ENCODE results near the gene ARHGEF19. TPM values are rescaled to one million over a fixed set of nuclear protein-coding genes. Genes with fewer than 3 reads are reported as not detected.

ARHGEF19 gene
- total and polyA plus RNA-seq, 2 experiments from 2014 or later: 21.0 to 24.8 TPM

DNA sequence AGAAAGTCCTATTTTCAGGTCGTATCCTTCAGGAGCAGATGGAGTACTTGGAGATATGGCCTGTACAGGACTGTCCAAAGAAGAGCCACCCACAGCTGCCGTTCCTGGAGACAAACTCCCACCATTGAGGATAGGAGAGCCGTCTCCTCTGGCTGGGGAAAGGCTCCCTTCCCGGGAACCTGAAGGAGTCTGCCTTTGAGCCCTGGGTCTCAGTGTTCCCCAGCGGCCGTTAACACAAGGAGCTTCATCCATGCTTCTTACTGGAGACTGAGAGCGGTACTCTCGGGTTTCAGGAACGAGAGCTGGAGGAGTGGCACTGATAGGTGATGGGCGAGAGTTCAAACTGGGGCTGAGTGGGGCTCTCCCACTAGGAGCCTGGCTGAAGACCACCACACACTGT is 38.9 kb upstream of the ARHGEF19 start:
- Histone ChIP-seq H3K9me3 (ENCODE audit: low read depth) (no peaks in the 10 kb centered on the region), H3K4me3 (no peak overlapping the region), H3K4me1 (ENCODE audit: insufficient read depth) (peaks cover 21% of the 10 kb centered on the region), H3K36me3 (replicated peaks; ENCODE audit: insufficient read depth, low read depth) (no peaks in the 10 kb centered on the region), H2AFZ (no peak overlapping the region), H3K27me3 (no peaks in the 10 kb centered on the region), H3K27ac (no peak overlapping the region), H3K4me2 (no peak overlapping the region), H3K79me2 (no peaks in the 10 kb centered on the region), H3K9me2 (replicated peaks; ENCODE audit: insufficient read depth) (no peaks in the 10 kb centered on the region), H4K20me1 (ENCODE audit: insufficient read depth, poor library complexity, severe bottlenecking) (no peaks in the 10 kb centered on the region)
- DNase-seq (ENCODE audit: low spot score): no peak
- 96% methylated on average over 10 of the region's 10 CpGs for WGBS (ENCODE audit: low lambda C conversion rate, missing lambda C conversion rate)
- TF ChIP-seq EZH2 (IDR thresholded peaks at IDR 0.05; ENCODE audit: borderline replicate concordance) (no peak), EZH2phosphoT487 (IDR thresholded peaks at IDR 0.05; ENCODE audit: low read depth, severe bottlenecking, unreplicated experiment) (no peak)

- DNase-seq (ENCODE audit: low spot score): no peak
- H3K79me2 ChIP-seq: no peaks in the 10 kb centered on the region
- no peak overlapping the region for H3K4me2 ChIP-seq
- no peaks in the 10 kb centered on the region for H3K36me3 ChIP-seq (replicated peaks; ENCODE audit: insufficient read depth, low read depth)
- no peak overlapping the region for H3K4me3 ChIP-seq
- H3K4me1 ChIP-seq (ENCODE audit: insufficient read depth): peaks cover 21% of the 10 kb centered on the region
- no peaks in the 10 kb centered on the region for H3K9me2 ChIP-seq (replicated peaks; ENCODE audit: insufficient read depth)
- TF ChIP-seq EZH2 (IDR thresholded peaks at IDR 0.05; ENCODE audit: borderline replicate concordance) (no peak), EZH2phosphoT487 (IDR thresholded peaks at IDR 0.05; ENCODE audit: low read depth, severe bottlenecking, unreplicated experiment) (no peak)
- TF ChIP-seq, protein P1, sequence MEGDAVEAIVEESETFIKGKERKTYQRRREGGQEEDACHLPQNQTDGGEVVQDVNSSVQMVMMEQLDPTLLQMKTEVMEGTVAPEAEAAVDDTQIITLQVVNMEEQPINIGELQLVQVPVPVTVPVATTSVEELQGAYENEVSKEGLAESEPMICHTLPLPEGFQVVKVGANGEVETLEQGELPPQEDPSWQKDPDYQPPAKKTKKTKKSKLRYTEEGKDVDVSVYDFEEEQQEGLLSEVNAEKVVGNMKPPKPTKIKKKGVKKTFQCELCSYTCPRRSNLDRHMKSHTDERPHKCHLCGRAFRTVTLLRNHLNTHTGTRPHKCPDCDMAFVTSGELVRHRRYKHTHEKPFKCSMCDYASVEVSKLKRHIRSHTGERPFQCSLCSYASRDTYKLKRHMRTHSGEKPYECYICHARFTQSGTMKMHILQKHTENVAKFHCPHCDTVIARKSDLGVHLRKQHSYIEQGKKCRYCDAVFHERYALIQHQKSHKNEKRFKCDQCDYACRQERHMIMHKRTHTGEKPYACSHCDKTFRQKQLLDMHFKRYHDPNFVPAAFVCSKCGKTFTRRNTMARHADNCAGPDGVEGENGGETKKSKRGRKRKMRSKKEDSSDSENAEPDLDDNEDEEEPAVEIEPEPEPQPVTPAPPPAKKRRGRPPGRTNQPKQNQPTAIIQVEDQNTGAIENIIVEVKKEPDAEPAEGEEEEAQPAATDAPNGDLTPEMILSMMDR (IDR thresholded peaks at IDR 0.05; ENCODE audit: poor library complexity): no peak
- no peak overlapping the region for H2AFZ ChIP-seq
- no peaks in the 10 kb centered on the region for H4K20me1 ChIP-seq (ENCODE audit: insufficient read depth, poor library complexity, severe bottlenecking)
- H3K9me3 ChIP-seq (ENCODE audit: low read depth): no peaks in the 10 kb centered on the region
- 92% methylated on average over 15 of the region's 15 CpGs for WGBS (ENCODE audit: low lambda C conversion rate, missing lambda C conversion rate)
- peak overlapping the region; percentile 47 for H3K27ac ChIP-seq
- no peaks in the 10 kb centered on the region for H3K27me3 ChIP-seq
Observed at GRCh38 chr1:16250524-16251251, 38.2 kb upstream of the ARHGEF19 start.

- H3K9me2 ChIP-seq (replicated peaks; ENCODE audit: insufficient read depth): no peaks in the 10 kb centered on the region
- H3K27me3 ChIP-seq: no peaks in the 10 kb centered on the region
- H3K79me2 ChIP-seq: no peaks in the 10 kb centered on the region
- DNase-seq (ENCODE audit: low spot score): peak; percentile 41
- TF ChIP-seq EZH2phosphoT487 (IDR thresholded peaks at IDR 0.05; ENCODE audit: low read depth, severe bottlenecking, unreplicated experiment): no peak
- TF ChIP-seq, protein P1 (IDR thresholded peaks at IDR 0.05; ENCODE audit: poor library complexity): no peak
- no peak for TF ChIP-seq EZH2 (IDR thresholded peaks at IDR 0.05; ENCODE audit: borderline replicate concordance)
- peak overlapping the region; percentile 57 for H3K27ac ChIP-seq
- 78% methylated on average over 3 of the region's 3 CpGs for WGBS (ENCODE audit: low lambda C conversion rate, missing lambda C conversion rate)
- no peaks in the 10 kb centered on the region for H4K20me1 ChIP-seq (ENCODE audit: insufficient read depth, poor library complexity, severe bottlenecking)
- no peak overlapping the region for H3K4me3 ChIP-seq
- H2AFZ ChIP-seq: no peak overlapping the region
- H3K9me3 ChIP-seq (ENCODE audit: low read depth): no peaks in the 10 kb centered on the region
- no peaks in the 10 kb centered on the region for H3K36me3 ChIP-seq (replicated peaks; ENCODE audit: insufficient read depth, low read depth)
- H3K4me1 ChIP-seq (ENCODE audit: insufficient read depth): peaks cover 21% of the 10 kb centered on the region
- peak overlapping the region; percentile 10 for H3K4me2 ChIP-seq
Observed at GRCh38 chr1:16249596-16250241, 37.3 kb upstream of the ARHGEF19 start.
